Parathyroid adenoma (tissue), 2 donors: ENCODE results near the gene GRB7.

Experiments
- H2AFZ ChIP-seq: fragments of 300-600 bp; sonication (generic); one replicate; pipeline ENCODE4 v1.7.0; 2017; ENCODE audit warnings: antibody characterized with exemption, mild to moderate bottlenecking
- H3K27ac ChIP-seq: fragments of 300-600 bp; sonication (generic); one replicate; pipeline ENCODE4 v1.7.0; 2017
- H3K27me3 ChIP-seq: fragments of 300-600 bp; sonication (generic); one replicate; pipeline ENCODE4 v1.7.0; 2017; ENCODE audit warnings: low read length; ENCODE audit not compliant: control insufficient read depth, insufficient read depth
- H3K36me3 ChIP-seq: fragments of 300-600 bp; sonication (generic); one replicate; pipeline ENCODE4 v1.7.0; 2017; ENCODE audit warnings: low read length; ENCODE audit not compliant: control insufficient read depth, insufficient read depth
- H3K4me1 ChIP-seq: fragments of 300-600 bp; sonication (generic); one replicate; pipeline ENCODE4 v1.7.0; 2017; ENCODE audit warnings: control low read depth
- H3K4me2 ChIP-seq: fragments of 300-600 bp; sonication (generic); one replicate; pipeline ENCODE4 v1.7.0; 2017; ENCODE audit warnings: low read length
- H3K4me3 ChIP-seq: fragments of 300-600 bp; sonication (generic); one replicate; pipeline ENCODE4 v1.7.0; 2017; ENCODE audit warnings: low read depth, low read length
- H3K79me2 ChIP-seq: fragments of 300-600 bp; sonication (generic); one replicate; pipeline ENCODE4 v1.7.0; 2017; ENCODE audit warnings: control low read depth
- H3K9ac ChIP-seq: fragments of 300-600 bp; sonication (generic); one replicate; pipeline ENCODE4 v1.7.0; 2017; ENCODE audit warnings: mild to moderate bottlenecking
- H3K9me3 ChIP-seq: fragments of 300-600 bp; sonication (generic); one replicate; pipeline ENCODE4 v1.7.0; 2017; ENCODE audit warnings: low read length; ENCODE audit not compliant: control insufficient read depth
- TF ChIP-seq, protein P1 (sequence below): fragments of 300-600 bp; sonication (generic); IDR thresholded peaks from one replicate; pipeline ENCODE4 v1.7.0; 2017; ENCODE audit warnings: antibody characterized with exemption, mild to moderate bottlenecking
- donor health status: primary hyperparathyroidism.

The GRB7 gene

DNA sequence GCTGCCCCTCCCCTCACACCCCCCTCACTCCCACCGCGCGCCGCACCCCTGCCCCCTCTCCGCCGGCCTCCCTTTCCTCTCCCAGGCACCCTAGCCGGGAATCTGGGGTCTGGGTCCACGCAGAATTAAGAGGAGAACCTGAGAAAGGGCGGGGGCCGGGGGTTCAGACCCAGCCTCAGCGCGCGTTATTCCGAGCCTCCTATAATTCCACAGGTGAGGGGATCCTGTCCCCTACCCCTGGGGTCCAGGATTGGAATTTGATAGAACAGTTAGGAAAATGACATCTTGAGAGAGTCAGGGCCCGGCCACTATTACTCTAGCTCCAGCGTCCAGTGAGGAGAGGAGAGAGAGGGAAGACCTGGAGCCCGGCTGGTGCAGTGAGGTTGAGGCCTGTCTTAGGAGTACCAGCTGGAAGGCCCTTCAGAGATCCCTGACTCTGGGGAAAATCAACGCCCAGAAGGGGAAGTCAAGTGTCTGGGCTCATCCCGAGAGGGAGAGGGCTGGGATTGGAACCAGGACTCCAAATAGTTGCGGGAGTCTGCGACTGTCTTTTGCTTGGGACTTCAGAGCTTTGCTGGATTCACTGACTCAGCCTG, 17.3 kb downstream of the GRB7 start:
- peak overlapping the region; percentile 88 for H3K4me3 ChIP-seq
- H3K27me3 ChIP-seq: no peaks in the 10 kb centered on the region
- no peaks in the 10 kb centered on the region for H3K79me2 ChIP-seq
- peak overlapping the region; percentile 79 for H3K27ac ChIP-seq
- peak overlapping the region; percentile 98 for H2AFZ ChIP-seq
- H3K9me3 ChIP-seq: no peaks in the 10 kb centered on the region
- no peaks in the 10 kb centered on the region for H3K36me3 ChIP-seq
- peak overlapping the region; percentile 98 for H3K4me2 ChIP-seq
- no peak overlapping the region for H3K9ac ChIP-seq
- TF ChIP-seq, protein P1, sequence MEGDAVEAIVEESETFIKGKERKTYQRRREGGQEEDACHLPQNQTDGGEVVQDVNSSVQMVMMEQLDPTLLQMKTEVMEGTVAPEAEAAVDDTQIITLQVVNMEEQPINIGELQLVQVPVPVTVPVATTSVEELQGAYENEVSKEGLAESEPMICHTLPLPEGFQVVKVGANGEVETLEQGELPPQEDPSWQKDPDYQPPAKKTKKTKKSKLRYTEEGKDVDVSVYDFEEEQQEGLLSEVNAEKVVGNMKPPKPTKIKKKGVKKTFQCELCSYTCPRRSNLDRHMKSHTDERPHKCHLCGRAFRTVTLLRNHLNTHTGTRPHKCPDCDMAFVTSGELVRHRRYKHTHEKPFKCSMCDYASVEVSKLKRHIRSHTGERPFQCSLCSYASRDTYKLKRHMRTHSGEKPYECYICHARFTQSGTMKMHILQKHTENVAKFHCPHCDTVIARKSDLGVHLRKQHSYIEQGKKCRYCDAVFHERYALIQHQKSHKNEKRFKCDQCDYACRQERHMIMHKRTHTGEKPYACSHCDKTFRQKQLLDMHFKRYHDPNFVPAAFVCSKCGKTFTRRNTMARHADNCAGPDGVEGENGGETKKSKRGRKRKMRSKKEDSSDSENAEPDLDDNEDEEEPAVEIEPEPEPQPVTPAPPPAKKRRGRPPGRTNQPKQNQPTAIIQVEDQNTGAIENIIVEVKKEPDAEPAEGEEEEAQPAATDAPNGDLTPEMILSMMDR: no peak
- peaks cover 10% of the 10 kb centered on the region for H3K4me1 ChIP-seq

DNA sequence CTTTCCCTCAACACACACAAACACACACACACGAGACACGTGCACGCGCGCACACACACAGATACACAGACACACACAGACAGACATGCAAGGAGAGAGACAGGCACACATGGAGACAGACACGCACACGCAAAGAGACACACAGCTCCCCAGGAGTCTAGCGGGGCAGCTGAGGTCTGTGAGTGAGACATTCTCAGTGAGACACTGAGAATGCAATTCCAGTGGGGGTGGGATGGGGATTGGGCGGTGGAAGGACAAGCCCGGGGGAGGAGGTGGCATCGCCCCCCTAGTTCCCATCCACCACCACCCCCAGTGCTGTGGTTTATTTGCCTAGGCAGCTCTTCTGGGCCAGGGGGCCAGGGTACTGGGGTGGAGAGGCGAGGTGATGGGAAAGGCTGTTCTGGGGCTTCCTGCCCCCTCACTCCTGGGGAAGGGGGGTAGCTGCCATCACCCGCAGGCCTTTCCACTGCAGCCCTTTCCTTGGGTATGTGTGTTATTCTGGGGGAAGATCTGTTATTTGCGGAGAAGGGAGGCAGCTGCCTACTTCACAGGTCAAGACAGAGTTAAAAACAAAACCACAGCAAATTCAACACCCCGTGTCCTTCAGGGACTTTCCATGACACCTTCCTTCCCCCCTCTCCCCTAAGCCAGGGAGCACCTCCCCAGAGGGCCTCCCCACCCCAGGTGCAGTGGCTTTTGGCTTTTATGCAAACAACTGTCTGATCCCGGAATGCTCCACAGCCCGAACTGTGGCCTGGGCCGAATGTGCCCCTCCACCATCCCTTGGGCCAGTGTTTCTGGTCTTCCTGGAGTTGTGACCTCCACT, 18.0 kb downstream of the GRB7 start:
- Histone ChIP-seq H3K4me2 (no peak overlapping the region), H3K4me3 (no peak overlapping the region), H2AFZ (peak overlapping the region; percentile 98), H3K27ac (peak overlapping the region; percentile 79), H3K79me2 (no peaks in the 10 kb centered on the region), H3K36me3 (no peaks in the 10 kb centered on the region), H3K9ac (no peak overlapping the region), H3K9me3 (no peaks in the 10 kb centered on the region), H3K4me1 (peaks cover 8% of the 10 kb centered on the region), H3K27me3 (no peaks in the 10 kb centered on the region)
- TF ChIP-seq, protein P1: no peak

DNA sequence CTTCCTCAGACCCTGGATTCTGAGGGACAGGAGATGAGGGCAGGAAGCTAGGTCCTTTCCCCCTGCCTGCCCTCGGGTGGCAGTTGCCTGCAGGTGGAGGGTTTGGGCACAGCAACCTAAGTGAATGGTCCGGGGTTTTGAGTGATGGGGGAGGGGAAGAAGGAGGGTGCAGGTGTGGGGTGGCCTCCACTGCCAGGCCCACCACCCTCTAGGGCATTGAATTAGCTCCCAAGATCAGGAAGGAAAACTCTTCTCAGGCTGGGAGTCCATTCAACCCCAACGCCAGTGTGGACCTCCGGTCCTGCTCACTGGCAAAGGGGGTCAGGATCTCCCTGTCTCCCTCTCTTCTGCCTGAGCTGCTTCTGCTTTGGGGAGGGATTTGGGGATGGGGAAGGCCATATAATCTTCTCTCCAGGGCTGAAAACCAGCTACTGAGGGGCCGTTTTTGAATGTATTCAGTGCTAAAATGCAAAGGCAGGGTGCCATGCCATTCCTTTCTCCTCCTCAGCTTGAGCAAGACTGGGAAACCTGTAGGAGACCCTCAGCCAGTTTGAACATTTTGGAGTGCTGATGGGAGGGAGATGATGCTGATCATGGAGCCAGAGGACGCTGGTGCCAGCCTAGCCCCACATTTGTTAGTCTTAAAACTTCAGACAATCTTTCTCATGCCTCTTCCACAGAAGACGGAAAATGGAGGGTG, 18.8 kb downstream of the GRB7 start:
- H3K9ac ChIP-seq: no peak overlapping the region
- H3K27ac ChIP-seq: no peak overlapping the region
- H3K4me1 ChIP-seq: peaks cover 8% of the 10 kb centered on the region
- H3K4me2 ChIP-seq: no peak overlapping the region
- TF ChIP-seq, protein P1: no peak
- no peak overlapping the region for H3K4me3 ChIP-seq
- no peaks in the 10 kb centered on the region for H3K9me3 ChIP-seq
- no peaks in the 10 kb centered on the region for H3K36me3 ChIP-seq
- no peaks in the 10 kb centered on the region for H3K27me3 ChIP-seq
- no peaks in the 10 kb centered on the region for H3K79me2 ChIP-seq
- peak overlapping the region; percentile 13 for H2AFZ ChIP-seq

DNA sequence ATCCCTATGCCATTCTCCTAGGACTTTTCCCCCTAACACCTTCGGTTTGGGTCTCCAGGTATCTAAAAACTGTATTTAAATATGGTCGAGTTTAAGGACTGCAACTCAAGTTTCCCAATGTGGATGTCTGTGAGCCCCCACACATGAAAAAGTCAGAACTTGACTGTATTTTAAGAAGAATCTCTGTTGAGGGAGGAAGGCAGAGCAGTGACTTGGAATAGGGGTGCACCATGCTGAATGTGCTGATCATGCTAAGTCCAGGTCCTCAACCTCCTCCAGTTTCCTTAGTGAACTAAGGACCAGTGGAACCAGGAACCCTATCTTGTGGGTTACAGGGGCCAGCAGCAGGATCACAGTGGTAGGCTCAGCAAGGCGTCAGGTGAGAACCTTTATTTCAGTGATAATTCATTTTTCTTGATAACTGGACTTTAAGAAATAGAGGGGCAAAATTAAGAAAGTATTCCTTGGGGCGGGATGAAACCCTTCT, 19.5 kb downstream of the GRB7 start:
- H3K9ac ChIP-seq: no peak overlapping the region
- H3K79me2 ChIP-seq: no peaks in the 10 kb centered on the region
- peaks cover 8% of the 10 kb centered on the region for H3K4me1 ChIP-seq
- H3K36me3 ChIP-seq: no peaks in the 10 kb centered on the region
- H3K4me2 ChIP-seq: no peak overlapping the region
- no peaks in the 10 kb centered on the region for H3K27me3 ChIP-seq
- no peak overlapping the region for H3K4me3 ChIP-seq
- H3K27ac ChIP-seq: no peak overlapping the region
- H3K9me3 ChIP-seq: no peaks in the 10 kb centered on the region
- TF ChIP-seq, protein P1: no peak
- H2AFZ ChIP-seq: no peak overlapping the region
